HG02852 (cell line): ENCODE data around the gene CABLES1.
A peak's percentile ranks its signal among the peaks of the same experiment; 100 is the strongest.
"Not testable (repeated sequence)": the region's sequence is repeated elsewhere in the genome, so short reads cannot be mapped to it uniquely, and the experiment has no call there.

Experiments
- ATAC-seq: cut with Tn5 transposase; IDR thresholded peaks from one replicate; pipeline ENCODE4 v1.9.1; 2021; ENCODE audit warnings: mild to moderate bottlenecking, moderate library complexity; ENCODE audit not compliant: unreplicated experiment

CABLES1 gene

DNA sequence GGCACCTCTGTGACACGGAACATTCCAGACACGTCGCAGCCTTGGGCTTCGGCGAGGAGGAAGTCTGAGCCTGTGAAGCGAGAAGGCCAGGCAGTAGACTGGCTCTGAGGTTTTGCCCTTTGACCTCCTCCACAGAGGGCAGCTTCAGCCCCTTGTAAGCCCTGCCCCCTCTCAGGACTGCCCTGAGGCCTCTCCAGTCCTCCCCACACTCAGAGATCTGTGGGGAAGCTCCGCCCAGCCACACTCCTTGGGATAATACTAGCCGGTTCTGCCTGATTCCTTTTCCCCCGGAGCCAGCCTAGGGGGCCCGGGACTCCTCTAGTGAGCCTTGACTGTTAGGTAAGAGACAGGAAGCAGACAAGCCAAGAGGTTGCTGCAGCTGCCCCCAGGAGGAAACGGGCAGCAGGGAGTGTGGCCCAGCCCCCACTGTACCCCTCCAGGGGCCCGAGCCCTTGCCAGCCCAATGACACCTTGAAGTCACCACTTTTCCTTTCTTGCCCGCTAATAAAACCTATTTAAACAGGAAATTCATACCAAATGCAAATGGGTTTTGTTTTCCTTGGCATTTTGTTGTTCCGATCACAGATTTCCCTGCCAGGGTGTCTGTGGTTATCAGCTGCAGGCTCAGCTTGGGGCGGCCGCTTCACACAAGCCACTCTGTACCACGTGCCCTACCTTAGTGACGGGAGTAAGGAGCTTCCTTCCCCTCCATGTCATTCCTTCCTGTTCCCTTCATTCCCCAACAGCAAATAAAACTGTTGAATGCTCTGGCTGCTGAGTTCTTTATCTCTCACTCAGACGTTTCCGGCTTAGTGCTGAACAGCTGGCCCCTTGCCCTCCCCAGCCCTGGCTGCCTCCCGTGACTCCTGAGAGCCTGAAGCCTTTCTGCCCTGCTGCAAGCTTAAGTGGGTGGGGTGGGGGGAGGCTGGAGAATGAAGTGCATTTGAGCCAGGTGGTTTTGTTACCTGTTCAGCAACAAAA is 124.7 kb downstream of the CABLES1 start:
- ATAC-seq = peak; percentile 51

DNA sequence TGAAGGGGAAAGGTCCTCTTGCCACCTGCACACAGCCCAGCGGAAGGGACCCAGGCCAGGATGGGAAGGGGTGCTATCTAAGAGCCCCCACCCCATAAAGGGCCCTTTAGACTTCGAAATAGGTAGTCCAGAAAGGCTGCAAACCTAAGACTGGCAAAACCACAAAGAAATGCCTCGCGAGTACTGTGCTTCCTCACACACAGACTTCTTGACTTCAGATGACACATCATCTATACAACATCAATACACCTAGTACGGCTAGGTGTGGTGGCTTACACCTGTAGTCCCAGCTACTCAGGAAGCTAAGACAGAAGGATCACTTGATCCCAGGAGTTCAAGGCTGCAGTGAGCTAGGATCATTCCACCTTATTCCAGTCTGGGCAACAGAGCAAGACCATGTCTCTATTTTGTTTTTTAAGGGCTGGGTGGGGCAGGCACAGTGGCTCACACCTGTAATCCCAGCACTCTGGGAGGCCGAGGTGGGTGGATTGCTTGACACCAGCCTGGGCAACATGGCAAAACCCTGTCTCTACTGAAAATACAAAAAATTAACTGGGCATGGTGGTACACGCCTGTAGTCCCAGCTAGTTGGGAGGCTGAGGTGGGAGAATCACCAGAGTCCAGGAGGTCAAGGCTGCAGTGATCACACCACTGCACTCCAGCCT is 125.8 kb downstream of the CABLES1 start:
- ATAC-seq = no peak

DNA sequence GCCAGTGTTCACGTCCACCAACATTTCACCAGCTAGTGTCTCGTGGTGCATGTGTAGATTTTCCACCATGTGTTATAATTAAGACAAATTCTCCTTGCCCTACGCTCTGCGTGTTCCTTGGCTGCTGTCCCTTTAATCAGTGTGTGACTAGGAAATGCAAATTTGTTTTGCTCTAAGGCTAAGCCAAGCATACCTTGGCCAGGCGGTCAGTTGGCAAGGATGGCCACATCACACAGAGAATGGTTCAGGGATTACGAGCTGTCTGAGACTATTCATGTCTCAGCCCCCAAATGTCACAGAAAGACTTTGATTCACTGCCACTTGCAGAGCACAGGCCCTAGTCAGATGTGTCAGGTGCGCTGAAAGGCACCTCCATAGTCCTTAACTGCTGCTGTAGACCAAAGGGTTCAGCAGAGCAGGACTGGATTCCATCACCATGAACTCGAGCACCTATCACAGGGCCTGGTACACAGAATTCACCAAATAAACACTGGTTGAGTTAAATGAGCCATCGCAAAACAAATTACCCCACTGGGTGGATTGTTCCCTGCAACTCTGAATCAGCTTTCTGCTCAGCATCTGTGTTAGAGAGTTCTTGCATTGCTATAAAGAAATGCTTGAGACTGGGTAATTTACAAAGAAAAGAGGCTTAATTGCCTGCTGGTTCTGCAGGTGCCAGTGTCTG is 128.4 kb downstream of the CABLES1 start:
- no peak for ATAC-seq

DNA sequence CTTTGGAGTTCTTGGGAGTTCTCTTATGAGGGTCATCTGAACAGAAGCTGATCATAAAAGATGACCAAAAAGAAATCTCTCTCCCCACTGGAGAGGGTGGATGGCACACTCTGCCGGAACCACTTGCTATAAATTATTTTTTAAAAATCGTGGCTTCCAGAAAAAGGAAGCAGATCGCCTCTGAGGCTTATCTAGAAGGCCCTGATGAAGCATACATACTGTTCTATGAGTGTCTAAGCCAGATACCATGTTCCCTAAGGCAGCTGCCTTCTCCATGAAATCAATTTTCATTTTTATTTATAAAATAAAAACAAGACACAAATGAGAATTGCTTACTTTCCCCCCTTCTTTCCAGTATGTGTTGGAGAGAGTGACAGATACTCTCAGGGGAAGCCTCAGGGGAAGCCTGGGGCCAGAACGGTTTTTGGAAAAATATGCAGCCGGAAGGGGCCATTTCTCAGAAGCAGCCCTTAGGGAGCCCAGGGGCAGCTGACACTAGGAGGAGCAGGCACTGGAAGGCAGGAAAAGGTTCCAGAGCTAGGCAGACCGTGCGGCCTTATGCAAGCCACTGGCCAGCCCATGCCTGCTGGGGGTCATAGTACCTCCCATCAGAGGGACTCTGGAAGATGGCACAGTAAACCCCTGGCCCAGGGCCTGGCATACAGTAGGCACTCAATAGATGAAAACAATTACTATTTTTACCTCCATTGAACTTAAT is 130.6 kb downstream of the CABLES1 start:
- no peak for ATAC-seq

DNA sequence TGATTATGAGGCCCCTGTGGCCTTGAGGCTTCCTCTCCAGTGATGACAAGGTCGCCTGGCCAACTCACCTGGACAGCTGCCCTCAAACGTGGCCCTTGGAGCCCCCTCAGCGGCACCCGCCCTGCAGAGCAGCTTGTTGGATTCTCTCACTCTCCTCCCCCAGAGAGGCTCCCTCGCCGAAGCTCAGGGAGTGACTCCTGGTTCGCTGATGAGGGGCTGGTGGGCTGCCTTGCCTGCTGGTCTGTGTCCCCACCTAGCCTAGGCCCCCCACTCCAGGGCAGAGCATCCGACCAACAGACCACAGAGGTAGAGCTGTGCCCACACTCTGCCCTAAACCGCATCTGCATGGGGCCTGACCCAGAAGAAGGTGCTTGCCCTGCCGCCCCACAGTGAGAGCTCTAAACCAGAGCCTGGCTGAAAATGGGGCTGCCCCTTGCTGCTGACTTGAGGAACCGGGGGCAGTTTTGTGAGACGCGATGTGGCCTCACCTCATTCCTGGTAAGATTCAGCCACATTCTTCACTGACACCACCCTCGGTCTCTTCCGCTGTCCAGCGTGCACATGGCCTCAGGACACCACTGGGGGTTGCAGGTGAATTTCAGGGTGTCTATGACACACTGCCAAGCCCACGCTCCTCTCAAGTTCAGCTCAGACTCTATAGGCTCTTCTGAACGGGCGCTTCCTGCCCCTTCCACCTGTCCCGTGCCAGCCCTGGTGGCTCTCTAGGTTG is 131.6 kb downstream of the CABLES1 start:
- no peak for ATAC-seq

DNA sequence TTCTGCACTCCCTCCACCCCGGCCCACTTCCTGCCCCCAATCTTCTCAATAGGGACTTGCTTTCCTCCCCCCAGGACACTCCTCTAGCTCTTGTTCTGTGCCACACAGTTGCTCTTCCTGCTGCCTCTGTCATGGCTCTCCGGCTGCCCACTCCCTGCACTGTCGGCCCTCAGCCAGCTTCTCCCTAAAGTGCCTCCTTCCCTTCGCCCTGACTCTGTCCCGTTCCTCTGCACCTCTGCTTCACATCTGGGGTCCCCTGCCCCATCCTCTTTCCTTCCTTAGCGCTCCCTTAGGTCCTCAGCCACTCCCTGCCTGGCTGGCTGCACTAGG is 132.1 kb downstream of the CABLES1 start:
- ATAC-seq = no peak

DNA sequence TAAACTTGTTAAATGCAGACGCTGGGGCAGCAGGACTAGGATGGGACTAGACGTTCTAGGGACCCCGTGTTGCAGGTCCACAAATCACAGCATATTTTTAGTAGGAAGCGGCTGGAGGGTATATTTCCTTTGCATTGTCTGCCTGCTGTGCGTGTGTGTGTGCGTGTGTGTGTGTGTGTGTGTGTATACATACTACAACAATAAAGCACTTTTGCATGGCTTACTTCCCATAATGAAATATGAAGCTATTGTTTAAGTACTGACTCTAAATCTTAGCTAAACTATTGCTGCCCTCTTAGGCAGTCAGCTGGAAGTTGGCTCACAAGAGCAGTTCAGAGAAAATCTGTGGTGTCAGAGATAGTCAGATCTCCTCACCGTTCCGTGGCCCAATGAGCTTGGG is 133.4 kb downstream of the CABLES1 start:
- no peak for ATAC-seq

DNA sequence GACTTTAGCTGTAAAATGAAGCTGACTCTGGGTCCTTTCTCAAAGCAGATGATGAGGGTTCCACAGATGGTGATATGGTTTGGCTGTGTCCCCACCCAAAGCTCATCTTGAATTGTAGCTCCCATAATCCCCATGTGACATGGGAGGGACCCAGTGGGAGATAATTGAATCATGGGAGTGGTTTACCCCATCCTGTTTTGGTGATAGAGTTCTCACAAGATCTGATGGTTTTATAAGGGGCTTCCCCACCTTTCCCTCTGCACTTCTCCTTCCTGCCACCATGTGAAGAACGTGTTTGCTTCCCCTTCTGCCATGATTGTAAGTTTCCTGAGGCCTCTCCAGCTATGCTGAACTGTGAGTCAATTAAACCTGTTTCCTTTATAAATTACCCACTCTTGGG is 133.8 kb downstream of the CABLES1 start:
- not testable (repeated sequence) for ATAC-seq

DNA sequence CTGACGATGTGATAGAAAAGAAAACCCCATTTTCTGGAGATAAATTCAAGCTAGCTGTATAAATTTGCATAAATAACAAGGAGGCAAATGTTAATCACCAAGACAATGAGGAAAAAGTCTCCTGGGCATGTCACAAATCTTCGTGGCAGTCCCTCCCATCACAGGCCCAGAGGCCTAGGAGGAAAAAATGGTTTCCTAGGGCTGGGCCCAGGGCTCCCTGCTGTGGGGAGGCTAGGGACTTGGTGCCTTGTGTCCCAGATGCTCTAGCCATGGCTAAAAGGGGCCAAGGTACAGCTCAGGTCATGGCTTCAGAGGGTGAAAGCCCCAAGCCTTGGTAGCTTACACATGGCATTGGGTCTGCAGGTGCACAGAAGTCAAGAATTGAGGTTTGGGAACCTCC is 134.6 kb downstream of the CABLES1 start:
- ATAC-seq = no peak

DNA sequence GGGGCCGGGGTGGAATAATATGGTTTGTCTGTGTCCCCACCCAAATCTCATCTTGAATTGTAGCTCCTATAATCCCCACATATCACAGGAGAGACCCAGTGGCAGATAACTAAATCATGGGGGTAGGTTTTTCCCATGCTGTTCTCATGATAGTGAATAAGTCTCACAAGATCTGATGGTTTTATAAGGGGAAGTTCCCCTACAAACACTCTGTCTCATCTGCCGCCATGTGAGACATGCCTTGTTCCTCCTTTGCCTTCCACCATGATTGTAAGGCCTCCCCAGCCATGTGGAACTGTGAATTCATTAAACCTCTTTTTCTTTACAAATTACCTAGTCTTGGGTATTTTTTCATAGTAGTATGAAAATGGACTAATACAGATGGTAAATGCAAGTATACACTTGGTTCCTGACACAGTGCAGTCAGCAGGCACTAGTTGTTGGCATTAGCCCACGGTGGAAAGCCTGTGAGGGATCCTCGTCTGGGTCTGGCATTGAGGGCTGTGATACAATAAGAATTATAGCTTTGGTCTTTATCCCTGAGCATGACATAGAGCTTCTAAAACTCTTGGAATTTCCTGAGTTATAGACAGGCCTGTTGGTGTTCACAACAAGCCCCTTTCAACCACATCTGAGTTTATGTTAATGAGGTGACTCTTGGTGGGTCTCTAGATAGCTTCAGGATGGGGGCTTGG is 135.8 kb downstream of the CABLES1 start:
- ATAC-seq = no peak

DNA sequence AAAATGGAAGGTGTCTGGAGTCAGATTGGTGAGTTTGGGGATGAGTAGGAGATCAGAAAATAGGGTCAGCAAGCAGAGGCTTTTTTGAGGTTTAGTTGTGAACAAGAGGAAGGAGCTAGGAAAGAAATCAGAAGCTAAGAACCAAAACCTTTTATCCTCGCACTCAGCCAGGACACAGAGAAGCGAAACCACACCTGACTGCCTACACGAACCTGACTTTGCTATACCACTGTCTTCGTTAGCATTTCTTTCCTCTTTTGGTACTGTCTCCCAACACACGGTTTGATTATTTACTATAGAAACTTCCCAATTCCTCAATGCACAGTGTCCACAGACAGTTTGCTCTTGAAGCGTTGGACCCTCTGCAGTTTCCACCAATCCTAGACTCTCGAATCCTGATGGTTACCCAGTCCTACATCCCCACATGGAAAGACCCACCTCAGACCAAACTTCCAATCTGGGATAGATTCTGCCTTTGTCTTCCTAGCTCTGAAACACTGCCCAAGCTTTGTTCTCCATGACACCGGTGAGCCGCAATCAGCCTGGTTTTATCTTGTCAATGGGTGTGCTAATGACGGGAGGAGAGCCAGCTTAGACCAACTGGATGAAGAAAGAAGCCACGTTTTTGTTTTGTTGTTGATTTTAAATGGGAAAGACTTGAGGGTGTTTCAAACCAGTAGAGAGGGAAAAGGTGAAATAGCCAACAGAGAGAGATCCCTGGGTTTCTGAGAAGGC is 137.4 kb downstream of the CABLES1 start:
- ATAC-seq = no peak

DNA sequence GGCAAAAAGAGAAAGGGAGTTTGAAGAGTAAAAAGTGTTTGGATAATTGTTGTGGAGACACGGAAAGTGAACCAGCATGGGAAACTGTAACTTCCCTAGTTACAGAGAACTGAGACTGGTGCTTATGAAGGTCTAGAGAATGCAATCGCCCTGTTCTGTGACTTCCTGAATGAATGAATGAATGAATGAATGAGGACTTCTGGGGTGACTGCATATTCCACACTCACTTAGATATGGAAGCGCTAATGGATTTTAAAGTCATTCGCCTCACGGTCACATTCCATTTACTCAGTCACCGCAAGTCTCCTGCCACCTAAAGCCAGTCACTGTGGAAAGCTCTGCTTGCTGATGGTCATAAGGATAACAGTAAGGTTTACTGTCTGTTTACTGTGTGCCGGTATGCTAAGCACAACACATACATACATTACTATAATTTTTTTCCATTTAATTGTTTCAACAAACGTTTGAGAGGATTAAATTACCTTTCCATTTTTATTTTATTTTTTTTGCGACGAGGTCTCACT is 138.2 kb downstream of the CABLES1 start:
- ATAC-seq = no peak

DNA sequence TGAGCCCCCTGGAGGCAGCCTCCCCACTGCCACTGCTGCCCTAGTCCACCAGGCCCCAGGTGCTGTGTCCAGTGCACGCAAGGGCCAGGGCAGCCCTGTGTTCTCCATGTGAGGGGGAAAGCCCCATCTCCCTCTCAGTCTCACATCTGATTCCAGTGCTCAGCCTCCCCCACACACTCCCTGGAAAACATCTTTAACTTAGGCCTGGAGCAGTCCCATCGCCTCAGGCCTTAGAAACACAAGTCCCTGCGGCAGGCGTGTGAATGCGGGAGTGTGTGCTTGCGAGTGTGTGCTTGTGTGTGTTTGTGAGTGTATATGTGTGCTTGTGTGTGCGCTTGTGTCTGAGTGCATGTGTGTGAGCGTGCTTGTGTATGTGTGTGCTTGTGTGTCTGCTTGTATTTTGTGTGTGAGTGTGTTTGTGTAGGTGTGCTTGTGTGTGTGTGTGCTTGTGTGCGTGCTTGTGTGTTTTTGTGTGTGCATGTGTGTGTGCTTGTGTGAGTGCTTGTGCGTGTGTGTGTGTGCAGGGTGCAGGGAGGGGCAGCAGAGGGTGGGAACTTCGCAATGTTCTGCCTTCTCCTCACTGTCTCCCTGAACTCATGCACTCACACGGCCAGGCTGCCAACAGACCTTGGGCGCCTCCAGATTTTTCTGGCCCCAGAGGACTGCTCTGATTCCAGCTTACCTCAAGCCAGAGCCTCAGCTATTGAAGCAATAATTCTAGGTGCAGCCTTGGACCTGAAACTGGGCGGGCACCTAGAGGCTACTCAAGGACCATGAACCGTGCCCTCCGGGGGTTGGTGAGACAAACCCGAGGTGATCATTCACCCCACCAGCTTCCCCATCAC is 139.6 kb downstream of the CABLES1 start:
- ATAC-seq = no peak

DNA sequence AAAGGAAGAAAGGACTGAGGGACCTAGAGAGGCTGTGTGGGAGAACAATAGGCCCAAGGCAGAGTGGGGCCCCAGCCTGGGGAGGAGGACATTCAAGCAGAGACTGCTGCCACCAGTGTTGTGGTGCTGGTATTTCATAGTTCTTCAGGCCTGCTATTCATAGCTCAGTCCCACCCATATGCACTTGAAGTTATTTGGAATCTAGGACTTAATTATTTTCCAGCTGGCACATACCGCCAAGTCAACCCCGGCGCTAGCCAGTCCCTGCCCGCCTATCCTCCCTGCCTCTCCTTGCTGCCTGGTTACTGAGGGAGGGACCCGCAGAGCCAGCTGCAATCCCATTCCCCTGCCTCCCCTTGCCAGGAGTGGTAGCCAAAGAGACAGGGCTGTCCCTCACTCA is 141.2 kb downstream of the CABLES1 start:
- ATAC-seq = no peak

DNA sequence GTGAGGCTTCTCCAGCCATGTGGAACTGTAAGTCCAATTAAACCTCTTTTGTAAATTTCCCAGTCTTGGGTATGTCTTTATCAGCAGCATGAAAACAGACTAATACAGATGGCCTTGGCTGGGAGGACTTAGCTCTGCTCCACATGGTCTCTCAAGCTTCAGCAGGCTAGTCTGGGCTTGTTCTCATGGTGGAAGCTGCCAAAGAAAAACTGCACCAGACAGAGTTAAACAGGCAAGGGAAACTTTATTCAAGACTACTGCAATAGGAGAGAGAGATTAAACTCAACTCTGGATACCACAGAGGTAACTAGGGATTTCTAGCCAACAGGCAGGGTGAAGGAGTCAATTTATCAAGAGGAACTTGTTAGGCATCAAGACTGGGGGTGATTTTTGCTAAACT is 142.1 kb downstream of the CABLES1 start:
- no peak for ATAC-seq

DNA sequence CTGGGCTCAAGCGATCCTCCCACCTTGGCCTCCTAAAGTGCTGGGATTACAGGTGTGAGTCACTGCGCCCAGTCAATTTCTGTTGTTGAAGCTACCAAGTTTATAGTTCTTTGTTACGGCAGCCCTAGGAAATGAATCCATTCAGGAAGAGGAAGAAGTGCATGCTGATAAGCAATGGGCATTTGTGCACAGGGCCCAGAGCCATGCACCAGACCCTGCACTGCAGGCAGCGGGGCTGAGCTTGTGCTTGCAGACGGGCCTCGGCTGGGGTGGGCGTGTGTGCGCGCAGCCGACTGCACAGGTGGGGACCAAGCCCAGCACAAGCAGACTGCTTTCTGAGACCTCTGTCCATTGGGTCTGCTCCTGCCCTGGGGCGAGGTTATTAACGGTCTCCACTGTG is 144.6 kb downstream of the CABLES1 start:
- ATAC-seq = no peak

DNA sequence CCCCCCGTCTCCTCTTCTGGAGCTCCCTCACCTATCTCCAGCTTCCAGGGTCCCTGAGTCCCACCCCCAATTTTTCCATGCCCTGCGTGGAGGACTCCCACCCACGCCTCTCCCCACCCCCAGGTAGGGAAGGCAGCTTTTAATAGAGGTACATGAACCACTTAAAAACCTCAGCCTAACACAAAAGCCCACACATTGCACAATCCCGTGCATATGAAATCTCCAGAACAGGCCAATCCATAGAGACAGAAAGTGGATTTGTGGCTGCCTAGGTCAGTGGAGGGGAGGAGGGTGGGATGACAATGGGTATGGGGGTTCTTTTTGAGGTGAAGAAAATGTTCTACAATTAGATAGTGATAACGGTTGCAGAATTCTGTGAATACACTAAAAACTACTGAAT is 145.6 kb downstream of the CABLES1 start:
- no peak for ATAC-seq
